ENCODE measurements around the gene SLC2A6.

Gene SLC2A6

DNA sequence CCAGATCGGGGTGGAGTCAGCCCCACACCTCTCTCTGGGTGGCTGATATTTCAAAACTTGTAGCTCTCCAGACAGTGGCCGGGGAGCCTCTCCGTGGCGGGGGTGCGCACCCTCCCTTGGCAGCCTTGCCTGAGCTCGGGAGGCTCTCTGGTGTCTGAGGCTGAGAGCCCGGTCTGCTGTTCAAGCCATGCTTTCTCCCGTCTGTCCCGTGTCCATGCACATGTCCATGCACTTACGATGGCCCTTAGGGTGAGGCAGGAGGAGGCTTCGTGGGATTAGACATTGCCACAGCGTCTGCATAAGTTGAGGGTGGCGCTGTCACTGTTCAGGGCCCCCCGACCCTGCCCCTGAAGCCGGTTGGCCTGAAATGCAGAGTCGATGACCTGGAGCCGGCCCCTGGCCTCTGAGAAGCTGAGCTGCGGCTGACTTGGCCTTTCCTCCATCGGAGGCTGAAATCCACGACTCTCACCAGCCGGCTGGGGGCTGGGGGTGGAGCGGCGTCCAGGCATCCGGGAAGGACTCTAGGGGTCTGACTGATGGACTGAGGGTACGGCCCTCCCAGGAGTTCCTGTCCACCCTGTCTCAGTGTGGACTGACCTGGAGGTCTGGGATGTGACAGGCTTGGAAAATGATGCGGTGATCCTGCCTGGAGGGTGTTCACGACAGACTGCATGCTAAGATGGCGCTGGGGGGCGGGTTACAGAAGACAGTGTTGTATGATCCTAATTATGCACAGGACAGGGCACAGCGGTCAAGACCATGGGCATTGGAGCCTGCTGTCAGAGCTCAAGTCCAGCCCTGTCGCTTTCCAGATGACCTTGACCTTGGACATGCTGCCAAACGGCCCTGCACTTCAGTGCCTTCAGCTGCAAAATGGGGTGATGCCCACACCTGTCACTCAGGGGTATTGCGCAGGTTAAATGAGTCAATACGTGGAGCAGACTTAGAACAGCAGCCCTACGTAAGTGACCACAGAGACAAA is 18.3 kb upstream of the SLC2A6 start:
- no peak for DNase-seq (ENCODE audit: low read depth)

DNA sequence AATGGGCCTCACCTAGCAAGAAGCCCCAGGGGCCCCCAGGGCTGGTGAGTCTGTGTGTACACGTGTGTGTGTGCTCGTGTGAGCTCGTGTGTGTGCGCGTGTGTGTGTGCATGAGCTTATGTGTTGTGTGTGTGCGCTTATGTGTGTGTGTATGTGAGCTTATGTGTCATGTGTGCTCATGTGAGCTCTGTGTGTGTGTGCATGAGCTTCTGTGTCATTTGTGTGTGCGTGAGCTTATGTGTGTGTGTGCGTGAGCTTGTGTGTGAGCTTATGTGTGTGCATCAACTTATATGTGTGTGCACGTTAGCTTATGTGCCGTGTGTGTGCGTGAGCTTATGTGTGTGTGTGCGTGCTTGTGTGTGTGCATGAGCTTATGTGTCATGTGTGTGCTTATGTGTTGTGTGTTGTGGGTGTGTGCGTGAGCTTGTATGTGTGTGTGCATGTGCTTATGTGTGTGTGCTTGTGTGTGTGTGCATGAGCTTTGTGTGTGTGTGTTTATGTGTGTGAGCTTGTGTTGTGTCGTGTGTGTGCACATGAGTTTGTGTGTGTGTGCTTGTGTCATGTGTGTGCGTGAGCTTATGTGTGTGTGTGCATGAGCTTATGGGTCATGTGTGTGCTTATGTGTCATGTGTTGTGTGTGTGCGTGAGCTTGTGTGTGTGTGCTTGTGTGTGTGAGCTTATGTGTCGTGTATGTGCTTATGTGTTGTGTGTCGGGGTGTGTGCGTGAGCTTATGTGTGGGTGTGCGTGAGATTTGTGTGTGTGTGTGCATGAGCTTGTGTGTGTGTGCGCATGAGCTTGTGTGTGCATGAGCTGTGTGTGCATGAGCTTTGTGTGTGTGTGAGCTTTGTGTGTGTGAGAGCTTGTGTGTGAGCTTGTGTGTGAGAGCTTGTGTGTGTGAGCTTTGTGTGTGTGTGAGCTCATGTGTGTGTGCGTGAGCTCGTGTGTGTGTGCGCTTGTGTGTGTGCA is 16.7 kb upstream of the SLC2A6 start:
- DNase-seq (ENCODE audit: low read depth): no peak

DNA sequence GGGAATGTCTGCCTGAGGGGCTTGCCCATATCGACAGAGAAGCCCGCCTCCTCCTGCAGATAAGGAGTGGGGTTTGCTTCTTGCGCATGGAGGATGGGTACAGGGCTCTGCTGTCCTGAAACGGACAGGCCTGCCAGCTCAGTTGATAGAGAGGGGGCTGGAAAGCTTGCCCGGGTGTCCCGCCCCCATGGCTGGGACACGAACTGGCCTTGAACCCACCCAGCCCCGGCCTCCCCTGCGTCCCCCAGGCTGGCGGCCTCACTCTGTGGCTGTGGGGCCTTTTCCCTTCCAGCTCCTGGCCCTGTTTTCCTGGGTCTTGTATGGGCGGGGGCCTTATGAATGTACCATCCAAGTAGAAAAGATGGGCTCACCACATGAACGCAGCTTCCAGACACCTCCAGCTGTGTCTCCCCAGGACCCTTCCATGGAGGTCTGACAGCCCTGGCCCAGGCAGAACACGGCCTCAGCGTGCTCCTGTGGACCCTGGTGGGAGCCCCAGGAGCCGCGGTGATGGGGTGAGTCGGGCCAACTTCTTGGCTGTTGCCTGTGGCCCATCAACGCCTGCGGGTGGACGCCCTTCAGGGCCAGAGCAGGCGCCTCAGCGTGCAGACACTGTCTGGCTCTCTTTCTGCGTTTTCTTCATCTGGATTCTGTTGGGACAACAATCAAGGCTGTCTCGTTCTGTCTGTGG is 15.9 kb upstream of the SLC2A6 start:
- DNase-seq (ENCODE audit: low read depth): no peak

DNA sequence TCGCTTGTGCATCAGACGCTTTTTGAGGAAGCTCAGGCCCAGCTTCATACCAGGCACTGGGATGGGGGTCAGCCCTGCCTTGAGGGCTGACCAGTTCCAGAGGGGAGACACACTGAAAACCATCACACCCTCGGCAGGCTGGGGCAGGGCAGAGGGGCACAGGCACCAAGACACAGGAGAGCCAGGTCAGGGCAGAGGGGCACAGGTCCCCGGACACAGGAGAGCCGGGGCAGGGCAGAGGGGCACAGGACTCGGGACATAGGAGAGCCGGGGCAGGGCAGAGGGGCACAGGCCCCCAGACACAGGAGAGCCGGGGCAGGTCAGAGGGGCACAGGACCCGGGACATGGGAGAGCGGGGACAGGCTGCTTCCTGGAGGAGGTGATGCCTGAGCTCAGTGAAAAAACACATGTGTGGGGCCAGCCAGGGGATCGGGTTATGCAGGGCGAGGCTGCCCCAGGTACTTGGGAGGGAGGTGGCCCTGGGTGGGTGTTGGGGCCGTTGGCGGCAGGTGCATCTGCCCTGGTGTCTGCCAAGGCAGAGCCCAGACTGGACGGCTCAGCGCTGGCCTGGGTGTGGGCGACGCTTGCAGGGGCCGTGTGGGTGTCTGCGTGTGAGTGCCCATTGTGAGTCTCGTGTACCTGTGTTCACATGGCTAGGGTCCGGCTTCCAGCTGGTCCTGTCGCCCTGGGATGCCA is 15.1 kb upstream of the SLC2A6 start:
- DNase-seq (ENCODE audit: low read depth): no peak

DNA sequence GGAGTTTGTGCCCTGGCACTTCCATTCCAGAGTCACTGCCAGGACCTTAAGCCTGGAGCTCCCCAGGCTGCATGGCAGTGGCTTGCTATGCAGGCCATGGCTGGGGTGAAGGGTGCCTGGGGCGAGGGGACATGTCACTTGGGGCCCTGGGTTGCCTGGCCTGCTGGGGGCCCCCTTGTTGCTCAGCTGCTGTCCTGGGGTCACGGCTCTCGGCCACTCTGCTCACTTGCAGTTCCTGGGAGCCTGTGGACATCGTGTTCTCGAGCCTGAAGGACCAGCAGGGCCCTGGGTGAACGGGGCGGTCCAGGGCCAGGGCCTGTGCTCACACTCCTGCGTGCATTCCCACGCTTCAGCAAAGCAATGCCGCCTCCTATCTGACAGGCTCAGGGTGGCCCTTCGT is 14.5 kb upstream of the SLC2A6 start:
- DNase-seq (ENCODE audit: low read depth): no peak

DNA sequence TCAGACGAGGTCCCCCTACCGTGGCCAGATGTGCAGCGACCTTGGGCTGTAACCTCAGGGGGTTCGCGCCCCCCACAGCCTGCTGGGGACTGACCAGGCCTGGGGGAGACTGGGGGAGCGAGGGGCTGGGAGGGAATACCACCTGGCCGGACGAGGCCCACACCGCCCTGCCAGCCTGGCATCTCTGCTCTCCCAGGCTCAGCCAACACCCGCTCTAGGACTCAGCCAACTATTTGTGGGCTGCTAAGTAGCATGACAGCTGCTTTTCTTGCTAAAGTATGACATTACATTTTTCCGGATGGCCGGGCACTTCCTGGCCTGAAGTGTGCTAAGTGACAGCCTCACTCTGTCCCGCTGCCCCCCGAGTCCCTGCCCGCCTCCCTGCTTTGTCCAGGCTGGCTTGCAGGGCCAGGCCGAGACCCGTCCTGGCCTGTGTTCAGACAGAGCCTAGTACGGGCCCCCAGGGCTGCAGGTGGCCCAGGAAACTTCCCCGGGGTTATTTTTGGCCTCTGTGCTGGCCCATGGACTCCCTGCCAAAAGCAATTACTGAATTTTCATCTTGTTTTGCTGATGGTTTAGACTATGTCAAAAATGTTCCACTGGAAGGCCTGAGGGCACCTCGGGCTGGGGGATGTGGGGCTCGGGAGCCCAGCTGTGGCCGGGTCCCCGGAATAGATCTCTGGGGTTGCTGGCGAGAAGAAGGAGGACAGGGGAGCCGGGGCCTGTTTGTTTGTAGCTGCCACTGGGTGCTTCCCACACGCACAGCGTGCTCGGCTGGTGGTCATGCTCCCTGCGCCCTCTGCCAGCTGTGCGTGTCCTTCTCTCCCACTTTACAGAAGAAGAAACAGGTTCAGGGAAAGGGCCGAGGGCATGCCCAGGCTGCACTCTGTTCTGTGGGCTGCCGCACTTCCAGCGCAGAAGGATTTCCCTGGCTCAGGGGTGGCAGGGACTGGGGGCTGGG is 13.4 kb upstream of the SLC2A6 start:
- DNase-seq (ENCODE audit: low read depth): no peak

DNA sequence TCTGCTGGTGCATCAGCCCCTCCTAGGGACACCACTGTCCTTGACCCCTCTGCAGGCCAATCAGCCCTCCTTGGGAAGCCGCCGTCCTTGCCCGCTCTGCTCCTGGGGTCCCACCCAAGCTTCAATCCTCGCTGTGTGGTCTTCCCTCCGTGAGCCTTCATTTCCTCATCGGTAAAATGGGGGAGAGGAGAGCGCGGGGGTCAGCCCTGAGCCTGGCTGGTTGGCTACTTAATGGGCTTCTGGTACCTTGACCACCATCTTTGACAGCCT is 12.7 kb upstream of the SLC2A6 start:
- DNase-seq (ENCODE audit: low read depth): no peak

DNA sequence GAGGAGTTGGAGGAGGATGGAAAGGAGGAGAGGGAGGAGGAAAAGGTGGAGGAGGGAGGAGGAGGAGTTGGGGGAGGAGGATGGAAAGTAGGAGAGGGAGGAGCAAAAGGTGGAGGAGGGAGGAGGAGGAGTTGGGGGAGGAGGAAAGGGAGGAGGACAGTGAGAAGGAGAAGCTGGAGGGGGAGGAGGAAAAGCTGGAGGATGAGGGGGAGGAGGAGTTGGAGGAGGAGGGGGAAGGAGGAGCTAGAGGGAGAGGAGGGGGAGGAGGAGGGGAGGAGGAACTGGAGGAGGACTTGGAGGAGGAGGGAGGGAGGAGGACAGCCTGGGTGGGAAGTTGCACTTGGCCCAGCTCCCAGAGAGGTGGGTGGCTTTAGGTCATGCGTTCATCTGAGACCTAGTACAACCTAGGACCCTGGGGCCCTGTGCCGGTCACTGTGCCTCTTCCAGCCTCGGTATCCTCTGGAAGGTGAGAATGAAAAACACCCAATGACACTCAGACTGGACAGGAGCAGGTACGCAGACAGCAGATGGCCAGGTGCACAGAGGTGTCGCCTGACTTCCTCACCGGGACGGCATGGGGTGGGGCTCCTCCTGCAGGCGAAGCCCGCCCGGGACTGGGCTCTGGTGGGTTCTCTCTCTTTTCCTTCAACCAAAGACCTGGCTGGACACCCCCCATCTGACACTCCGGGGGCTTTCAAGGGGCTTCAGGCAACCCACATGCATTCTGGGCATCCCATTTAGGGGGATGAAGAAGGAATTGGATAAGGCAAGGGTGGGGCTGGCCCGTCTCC is 12.2 kb upstream of the SLC2A6 start:
- no peak for DNase-seq (ENCODE audit: low read depth)

DNA sequence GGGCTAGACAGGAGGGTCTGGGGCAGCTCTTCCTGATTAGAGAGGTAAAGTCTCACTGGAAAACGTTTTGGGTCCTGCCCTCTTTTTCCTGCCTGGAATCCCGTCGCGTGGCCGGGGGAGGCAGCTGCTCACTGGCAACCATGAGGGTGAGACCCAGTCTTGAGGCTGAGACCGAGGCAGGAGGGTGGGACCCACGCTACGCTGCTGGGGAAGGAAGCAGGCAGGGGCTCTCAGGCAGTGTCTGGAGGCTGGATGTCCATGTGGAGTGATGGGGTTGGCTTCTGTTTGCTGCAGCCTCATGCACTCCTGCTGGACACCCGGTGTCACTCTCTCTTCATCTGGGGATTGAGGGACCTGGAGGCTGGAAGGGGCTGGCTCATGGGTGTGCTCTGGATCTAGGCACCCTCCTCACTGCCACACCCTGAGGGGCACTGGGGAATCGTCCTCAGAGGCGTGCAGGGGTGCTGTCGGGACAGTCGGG is 11.3 kb upstream of the SLC2A6 start:
- no peak for DNase-seq (ENCODE audit: low read depth)

DNA sequence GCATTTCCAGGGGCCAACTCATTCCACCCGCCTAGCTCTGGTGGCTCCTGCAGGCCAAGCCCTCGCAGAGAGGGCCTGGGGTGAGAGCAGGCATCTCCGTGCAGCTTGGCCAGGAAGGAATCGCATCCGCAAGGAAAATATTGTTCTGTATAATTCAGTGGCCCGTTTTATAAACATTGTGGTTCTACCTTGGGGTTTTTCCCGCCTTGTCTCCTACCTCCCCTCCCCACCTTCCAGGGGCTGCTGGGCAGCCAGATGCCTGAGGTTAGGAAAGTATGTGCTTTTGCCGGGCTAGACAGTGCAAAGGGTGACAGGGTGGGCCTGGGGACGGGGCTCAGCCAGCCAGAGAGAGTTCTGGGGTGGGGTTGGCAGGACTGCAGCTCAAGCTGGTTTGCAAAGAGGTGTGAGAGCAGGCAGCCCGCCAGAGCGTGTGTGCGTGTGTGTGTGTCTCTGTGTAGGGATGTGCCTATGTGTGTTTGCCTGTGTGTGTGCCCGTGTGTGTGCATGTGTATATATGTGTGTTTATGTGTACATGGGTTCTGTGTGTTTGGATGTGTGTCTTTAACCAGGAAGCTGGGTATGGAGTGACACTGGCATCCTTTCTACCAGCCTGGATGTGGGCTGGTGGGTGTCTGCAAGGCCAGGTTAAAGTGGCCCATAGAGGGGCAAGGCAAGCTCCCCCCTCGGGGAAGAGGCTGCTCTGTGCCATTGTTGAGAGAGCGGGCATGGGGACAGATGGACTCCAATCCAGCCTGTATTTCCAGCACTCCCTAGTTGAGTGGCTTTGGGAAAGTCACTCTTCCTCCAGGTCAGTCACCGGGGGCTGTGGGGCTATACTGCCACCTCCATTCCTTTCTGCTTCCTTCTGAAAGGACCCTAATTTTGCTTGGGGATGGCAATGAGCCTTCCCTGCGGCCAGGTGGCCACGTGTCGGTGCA is 10.6 kb upstream of the SLC2A6 start:
- DNase-seq (ENCODE audit: low read depth): no peak

DNA sequence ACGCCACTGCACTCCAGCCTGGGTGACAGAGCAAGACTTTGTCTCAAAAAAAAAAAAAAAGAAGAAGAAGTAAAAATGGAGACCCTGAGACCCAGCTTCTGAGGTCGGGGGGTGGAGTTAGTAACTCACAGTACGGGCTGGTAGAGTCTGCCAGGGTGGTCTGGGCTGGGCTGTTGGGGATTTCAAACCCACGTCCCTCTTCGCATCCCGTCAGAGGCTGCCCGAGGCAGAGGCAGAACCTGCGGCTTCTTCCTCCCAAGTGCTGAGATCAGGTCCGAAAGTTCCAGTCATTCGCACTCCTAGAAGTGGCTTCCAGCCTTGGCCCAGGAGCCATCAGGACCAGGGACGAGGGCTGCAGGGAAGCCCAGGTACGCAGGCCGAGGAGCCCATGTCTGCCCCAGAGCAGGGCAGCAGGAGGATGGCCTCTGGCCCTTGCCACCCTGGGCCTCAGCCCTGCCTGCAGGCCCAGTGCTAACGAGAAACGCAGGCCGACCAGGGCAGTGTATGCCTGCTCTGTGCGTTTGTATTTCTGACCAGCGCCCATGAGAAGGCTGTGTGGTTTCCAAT is 9.9 kb upstream of the SLC2A6 start:
- no peak for DNase-seq (ENCODE audit: low read depth)

DNA sequence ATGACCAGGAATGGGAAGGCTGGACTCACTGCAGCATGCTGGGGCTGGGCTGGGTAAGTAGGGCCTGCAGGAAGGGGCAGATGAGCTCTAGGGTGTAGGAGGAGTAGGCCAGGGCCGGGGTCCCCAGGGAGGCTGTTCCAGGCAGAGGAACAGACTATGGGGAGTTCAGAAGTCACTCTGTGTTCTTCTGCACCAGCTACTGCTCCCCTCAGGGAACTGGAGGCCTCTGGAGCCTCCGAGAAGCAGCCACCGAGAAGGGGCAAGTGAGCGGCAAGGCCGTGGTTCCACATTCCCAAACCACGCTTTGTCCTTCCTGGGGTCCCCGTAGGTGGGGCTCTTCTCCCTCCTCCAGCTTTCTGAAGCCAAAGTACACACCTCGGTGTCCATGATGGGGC is 8.4 kb upstream of the SLC2A6 start:
- DNase-seq (ENCODE audit: low read depth): no peak

DNA sequence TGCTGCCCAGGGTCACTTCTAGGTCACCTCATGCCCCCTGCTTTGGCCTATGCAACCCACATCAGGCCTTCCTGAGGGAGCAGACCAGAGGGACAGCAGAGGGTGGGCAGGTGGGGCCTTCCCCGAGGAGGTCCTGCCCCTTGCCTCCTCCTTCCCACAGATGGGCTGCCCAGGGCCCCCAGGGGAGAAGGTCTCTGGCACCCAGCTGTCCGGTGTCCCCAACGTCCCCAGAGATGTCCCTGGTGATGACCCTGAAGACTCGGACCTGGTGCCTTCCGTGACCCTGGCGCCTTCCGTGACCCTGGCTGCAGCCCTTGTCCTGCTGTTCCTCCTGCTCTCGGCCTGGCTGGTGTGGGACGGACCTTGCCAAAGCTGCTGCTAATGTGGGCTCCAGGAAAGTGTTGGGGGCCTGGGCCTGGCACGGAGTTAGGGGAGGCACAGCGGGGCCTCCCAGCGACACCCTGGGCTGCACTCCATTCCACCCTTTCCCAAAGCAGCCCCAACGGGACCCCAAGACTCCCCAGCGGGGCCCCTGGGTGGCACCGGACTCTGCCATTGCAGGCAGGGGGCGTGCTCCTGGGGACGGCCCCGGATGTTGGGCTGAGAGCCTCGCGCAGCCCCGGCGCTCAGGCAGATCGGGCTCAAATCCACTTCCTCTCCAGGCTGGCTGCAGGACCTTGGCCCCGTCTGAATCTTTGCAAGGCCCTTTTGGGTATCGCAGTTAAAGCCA is 6.8 kb upstream of the SLC2A6 start:
- no peak for DNase-seq (ENCODE audit: low read depth)

DNA sequence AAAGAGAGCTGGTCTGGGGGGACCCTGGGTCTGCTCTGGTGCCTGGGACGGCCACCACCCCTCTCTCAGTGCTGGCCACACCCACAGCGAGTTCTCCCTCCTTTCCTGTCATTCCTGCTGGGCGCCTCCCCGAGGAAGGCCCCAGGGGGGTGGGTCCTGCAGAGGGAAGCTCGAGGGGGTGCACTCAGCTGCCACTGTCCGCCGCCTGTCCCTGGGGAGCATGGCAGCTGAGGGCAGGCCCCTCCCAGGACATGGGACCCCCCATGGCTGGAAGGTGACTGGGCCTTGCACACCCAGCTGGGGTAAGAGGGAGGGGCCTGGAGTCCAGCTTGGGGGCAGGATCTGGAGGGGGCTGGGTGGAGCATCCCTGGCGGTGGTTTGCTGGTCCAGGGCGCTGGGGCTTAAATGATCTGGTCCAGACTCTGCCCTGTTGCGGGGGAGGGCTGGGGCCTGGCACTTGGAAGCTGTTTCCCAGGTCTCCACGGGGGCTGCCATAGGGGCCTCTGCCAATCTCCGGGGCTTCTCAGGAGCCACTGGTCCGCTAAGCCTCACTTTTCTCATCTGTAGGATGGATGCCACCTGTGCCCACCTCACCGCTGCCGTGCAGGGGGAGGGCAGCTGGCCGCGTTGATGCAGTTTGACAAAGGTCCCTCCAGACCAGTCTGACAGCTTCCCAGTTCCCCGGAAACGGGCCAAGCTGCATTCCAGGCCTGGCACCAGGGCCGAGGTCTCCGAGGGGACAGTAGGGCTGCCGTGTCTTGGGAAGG is 6.0 kb upstream of the SLC2A6 start:
- DNase-seq (ENCODE audit: low read depth): no peak

DNA sequence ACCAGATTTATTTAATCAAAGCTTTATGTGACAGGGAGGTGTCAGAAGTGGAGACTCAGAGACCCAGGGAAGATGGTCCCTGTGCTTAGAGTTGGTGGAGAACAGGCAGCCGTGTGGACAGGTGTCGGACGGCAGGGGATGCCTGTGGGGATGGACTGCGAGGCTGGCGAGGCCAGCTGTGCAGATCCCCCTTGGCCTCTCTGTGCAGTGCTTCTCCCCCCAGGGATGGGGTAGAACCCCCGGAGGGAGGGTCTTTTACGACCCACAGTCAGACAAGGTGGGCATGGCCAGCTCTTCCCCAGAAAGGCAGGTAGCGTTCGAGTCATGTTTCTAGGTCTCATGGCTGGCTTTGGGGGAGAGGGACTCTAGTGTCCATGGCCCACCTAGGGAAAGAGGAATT is 4.7 kb upstream of the SLC2A6 start:
- DNase-seq (ENCODE audit: low read depth): no peak

DNA sequence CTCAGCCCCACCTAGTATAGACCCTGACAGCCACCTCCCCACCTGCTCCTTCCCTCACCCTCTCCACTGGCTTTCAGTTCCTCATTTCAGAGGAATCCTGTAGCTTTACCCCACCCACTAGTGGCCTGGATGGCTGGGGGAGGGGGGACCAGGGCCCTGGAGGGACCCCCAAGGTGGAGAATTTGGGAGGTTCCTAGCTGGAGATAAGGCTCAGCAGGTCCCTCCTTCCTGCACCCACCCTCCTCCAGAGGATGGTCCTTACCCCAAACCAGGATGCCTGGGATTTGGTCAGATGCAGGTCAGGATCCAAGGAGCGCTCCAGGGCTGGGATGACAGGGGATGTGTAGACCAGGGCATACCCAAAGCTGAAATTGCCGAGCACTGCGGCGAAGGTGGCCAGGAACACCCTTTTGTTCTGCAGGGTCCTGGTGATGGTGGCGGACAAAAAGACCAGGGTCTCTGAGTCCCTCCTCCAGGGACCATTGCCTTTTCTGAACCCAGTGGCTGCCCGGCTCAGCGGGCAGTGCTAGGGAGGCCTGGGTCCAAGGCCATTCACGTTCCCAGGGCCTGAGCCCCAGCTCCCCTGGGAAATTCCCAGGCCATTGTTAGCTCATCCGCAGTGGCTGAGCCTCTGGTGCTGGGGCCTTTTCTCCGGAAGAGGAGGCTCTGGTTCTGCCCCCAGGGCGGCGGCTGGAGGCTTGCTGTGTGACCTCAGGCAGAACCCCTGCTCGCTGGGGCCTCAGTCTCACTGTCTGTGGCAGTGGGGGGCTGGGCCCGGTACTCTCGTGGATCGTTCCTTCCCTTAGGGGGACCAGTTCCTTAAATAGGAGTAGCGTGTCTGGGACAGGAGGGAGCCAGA is 678 bp downstream of the SLC2A6 start:
- DNase-seq (ENCODE audit: low read depth): no peak

All from activated T-cell treated with anti-CD3 and anti-CD28 coated beads for 1 hour (primary cell).